NCI-H128 (cell line): ENCODE results near the gene SLC5A11.
"Not testable (repeated sequence)": the region's sequence is repeated elsewhere in the genome, so short reads cannot be mapped to it uniquely, and the experiment has no call there.

Source experiments
- DNase-seq: peaks from one replicate; lab custom pipeline; 2025; ENCODE audit not compliant: unreplicated experiment; lab: John Stamatoyannopoulos, UW

SLC5A11 gene

DNA sequence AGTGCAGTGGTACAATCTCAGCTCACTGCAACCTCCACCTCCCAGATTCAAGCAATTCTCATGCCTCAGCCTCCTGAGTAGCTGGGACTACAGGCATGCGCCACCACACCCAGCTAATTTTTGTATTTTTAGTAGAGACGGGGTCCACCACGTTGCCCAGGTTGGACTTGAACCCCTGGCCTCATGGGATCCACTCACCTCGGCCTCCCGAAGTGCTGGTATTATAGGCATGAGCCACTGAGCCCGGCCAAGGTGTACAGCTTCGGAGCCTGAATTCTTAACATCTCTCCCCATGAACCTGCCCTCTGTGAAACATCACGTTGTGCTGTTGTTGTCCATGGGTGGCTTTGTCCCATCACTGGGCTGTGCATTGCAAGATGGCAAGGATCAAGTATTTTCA is 11.1 kb downstream of the SLC5A11 start:
- not testable (repeated sequence) for DNase-seq

DNA sequence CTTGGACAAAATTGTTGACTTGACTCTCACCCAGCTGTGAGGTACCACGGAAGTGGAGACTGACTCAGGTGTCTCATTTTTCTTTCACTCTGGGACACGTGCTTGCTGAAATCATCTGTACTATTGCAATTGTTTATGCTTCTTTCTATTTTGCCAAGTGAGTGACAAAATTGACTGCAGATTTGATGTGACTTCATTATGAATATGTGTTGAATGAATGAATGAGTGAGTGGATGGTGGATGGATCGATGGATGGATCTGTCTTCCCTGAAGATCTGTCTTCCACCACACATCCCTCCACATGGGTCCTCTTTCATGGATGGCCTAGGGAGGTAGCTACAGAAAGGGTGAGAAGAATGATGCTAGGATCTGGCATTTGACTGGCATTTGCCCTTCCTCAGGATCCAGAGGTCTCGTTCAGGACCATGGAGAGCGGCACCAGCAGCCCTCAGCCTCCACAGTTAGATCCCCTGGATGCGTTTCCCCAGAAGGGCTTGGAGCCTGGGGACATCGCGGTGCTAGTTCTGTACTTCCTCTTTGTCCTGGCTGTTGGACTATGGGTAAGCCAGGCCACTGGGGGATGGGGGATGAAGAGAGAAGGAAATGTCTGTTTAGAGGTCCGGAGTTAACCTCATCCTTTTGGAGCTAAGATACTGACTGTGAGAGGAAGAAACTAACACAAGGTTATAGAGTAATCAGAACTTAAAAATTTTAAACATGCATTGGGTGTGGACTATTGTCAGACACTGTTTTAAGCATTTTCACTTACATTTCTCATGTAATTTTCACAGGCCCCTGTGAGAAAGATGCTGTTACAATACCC is 12.7 kb downstream of the SLC5A11 start:
- no peak for DNase-seq

DNA sequence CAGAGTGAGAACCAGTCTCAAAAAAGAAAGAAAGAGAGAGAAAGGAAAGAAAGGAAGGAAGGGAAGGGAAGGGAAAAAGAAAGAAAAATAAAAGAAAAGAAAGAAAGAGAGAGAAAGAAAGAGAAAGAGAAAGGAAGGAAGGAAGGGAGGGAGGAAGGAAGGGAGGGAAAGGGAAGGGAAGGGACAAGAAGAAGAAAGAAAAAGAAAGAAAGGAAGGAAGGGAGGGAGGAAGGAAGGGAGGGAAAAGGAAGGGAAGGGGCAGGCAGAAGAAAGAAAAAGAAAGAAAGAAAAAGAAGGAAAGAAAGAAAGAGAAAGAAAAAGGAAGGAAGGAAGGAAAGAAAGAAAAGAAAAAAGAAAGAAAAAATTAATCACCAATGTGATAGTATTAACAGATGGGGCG is 15.7 kb downstream of the SLC5A11 start:
- no peak for DNase-seq

DNA sequence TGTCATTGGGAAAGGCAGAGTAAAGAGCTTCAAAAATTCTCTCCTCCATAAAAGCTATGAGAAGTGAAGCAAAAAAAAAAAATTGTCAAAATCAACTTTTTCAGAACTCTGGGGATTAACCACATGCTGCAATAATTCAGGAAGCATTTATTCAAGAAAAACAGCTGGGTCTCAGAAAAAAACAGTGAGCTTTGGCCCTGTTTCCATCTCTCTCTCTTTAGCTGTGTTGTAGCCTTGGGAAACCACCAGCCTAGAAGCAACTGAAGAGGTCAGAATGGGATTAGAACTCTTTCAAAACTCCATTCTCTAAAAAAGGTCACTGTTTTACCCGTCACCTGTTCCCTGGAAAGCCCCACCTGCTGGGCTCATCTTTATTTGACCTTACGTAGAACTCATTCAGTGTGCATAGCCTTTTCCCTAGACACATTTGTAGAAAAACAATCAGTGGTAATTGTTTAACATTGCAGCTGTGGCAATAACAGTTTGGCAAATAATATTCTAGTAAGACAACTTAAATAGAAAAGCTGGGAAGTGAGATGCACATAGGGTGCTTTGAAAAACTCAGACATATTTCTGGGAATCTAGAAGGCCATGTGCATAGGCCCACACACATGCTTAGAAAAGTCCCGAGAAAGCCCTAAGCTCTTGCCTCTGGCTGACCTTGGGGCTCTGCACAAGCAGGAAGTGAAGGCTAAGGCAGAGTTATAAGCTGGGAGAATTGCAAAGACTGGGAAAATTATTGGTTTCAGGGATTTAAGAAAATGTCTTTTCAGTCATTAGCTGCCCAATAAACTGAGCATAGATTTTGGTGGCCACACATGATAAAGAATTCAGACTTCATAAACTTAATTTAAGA is 18.0 kb downstream of the SLC5A11 start:
- no peak for DNase-seq

DNA sequence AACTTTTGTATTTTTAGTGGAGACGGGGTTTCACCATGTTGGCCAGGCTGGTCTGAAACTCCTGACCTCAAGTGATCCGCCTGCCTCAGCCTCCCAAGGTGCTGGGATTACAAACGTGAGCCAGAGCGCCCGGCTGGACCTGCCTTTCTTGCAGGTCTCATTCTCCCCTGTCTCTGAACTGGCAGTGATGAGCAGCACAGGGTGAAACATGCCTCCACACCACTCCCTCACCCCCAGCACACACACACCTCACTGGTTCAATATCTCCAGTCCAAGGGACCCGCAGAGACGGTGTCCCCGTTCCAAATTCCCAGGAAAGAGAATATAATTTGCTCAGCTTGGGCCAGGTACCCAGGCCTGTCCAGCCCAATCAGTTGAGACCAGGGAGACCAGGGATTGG is 23.3 kb downstream of the SLC5A11 start:
- no peak for DNase-seq

DNA sequence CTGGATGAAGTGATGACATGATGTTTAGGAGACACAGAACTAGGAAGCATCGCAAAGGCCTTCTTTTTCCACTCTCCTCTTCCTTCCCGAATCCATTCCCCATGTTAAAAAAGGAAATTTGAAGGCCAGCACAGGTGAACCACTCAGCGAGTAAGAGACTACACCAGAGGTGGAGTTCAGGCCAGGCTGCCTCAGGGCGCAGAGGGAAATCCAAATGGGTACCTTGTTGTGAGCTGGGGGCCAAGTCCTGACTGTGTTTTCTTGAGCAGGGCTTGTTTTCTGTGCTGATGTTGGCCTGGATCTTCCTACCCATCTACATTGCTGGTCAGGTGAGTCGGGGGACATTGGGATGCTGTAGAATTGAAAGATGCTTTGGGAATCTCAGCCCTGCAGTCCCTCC is 26.1 kb downstream of the SLC5A11 start:
- no peak for DNase-seq

DNA sequence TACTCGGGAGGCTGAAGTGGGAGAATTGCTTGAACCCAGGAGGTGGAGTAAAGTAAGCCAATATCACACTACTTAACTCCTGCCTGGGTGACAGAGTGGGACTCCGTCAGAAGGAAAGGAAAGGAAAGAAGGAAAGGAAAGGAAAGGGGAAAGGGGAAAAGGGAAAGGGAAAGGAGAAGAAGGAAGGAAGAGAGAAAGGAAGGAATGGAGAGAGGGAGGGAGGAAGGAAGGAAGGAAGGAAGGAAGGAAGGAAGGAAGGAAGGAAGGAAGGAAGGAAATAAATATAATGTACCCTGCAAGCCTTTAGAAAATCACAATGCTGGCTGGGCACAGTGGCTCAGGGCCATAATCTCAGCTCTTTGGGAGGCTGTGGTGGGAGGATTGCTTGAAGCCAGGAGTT is 27.3 kb downstream of the SLC5A11 start:
- DNase-seq: no peak

DNA sequence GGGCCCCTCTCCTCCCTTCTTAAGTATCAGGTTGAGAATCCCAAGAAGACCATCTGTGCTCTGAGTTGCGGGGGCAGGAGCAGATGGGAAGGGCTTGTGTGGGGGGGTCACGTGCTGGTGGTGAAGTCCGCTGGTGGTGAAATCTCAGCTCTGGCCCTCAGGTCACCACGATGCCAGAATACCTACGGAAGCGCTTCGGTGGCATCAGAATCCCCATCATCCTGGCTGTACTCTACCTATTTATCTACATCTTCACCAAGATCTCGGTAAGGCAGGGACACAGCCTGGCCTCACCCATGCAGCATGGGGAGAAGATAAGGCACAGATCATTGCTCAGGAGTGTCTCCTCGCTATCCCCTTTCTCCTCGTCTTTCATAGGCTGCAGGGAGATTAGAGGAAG is 29.7 kb downstream of the SLC5A11 start:
- DNase-seq: no peak

DNA sequence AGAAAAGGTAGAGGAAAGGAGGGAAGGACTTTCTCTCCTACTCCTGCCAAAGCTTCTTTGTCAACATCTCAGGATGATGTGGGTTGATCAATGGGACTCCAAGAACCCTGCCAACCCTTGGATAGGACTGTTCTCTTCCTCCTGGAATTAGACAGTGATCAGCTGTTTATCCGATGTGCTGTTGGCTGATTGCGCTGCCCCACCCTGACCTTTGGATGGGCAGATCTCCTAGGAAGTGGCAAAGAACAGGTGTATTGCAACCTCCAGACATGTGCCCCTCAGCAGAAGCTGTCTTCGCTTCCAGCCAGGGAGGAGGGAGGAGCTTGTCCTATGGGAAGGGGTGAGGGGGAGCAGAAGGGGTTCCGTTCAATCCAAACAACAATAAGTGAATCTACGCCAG is 30.5 kb downstream of the SLC5A11 start:
- no peak for DNase-seq

DNA sequence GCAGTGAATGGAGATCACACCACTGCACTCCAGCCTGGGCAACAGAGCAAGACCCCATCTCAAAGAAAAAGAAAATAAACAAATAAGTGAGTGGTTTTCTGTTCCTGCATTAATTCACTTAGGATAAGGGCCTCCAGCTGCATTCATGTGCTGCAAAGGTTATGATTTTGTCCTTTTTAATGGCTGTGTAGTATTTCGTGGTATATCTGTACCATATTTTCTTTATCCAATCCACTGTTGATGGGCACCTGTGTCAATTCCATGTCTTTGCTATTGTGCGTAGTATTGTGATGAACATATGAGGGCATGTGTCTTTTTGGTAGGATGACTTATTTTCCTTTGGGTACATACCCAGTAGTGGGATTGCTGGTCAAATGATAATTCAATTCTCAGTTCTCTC is 33.9 kb downstream of the SLC5A11 start:
- no peak for DNase-seq

DNA sequence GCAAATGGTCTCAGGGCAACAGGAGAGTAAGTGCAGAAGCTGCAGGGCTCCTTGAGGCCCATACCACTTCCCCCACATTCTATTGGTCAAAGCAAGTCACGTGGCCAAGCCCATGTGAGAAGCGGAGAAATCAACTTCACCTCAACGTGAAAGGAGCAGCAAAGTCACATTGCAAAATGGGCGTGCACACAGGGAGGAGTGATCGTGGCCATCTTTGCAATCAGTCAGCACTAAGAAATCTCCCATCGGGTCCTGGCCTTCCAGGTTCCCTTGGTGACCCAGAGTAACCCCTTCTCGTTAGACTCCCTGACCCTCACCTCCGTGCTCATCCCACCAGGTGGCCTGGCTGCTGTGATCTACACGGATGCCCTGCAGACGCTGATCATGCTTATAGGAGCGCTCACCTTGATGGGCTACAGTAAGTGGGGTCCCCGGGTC is 38.0 kb downstream of the SLC5A11 start:
- DNase-seq: no peak

DNA sequence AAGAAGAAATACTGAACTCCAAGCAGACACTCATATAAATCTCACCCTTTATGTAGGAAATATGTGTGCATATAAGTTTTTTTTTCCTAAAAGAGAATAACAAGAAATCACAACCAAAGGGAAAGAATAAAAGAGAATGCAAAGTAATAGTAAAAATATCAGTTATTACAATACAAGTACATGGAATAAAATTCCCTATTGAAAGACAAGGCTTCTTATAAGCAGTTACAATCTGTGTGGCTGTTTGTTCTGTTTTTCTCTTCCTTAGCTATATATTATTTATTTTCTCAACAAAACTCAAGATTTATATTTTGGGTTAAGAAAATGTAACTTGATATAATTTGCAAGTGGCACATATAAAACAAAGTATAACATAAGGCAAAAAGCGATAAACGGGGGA is 41.7 kb downstream of the SLC5A11 start:
- DNase-seq: no peak

DNA sequence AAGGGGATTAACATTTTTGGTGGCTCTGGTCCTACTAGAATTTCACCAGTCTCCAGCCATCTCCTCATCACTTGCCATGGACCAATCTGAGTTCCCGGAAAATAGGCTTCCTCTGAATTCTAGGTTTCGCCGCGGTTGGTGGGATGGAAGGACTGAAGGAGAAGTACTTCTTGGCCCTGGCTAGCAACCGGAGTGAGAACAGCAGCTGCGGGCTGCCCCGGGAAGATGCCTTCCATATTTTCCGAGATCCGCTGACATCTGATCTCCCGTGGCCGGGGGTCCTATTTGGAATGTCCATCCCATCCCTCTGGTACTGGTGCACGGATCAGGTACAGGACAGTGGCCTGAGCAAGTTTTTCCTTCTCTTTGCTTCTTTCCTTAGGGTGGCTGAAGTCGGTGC is 45.0 kb downstream of the SLC5A11 start:
- no peak for DNase-seq

DNA sequence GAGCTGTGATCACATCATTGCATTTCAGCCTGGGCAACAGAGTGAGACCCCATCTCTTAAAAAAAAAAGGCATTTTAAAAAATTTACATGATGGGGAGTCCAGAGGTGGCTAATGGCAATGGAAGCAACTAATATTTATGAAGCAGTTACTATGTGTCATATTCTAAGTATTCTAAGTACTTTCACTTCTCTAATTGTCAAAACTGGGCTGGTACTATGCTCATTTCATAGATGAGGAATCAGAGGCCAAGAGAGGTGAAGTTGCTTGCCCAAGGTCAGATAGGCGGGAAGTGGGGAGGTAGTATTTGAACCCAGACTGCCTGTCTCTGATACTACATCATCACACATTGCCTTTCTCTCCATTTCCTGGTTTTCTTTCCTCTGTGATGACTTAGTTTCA is 50.7 kb downstream of the SLC5A11 start:
- no peak for DNase-seq

DNA sequence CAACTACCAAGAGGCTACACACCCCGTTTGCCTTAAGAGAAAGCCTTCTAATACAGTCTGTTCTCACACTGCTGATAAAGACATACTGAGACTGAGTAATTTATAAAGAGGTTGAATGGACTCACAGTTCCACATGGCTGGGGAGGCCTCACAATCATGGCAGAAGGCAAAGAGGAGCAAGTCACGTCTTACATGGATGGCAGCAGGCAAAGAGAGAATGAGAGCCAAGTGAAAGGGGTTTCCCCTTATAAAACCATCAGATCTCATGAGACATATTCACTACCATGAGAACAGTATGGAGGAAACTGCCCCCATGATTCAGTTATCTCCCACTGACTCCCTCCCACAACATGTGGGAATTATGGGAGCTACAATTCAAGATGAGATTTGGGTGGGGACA is 51.8 kb downstream of the SLC5A11 start:
- not testable (repeated sequence) for DNase-seq

DNA sequence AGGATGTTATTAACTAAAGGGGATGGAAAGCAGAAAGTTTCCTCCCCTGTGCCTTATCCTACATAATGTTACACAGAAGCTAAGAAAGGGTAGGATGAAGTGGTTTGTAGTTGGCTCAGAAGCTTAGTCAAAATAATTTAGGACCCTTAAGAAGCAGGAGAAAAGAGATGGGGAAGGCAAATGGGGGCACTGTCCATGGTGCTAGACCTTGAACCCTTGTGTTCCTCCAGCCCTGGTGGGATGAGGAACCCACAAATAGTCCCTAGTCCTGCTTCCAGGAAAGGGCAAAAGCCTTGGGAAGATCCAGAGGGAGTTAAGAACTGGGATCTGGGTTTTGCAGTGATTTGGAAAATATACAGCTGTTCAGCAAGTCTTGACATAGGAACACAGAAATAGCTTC is 54.5 kb downstream of the SLC5A11 start:
- no peak for DNase-seq

DNA sequence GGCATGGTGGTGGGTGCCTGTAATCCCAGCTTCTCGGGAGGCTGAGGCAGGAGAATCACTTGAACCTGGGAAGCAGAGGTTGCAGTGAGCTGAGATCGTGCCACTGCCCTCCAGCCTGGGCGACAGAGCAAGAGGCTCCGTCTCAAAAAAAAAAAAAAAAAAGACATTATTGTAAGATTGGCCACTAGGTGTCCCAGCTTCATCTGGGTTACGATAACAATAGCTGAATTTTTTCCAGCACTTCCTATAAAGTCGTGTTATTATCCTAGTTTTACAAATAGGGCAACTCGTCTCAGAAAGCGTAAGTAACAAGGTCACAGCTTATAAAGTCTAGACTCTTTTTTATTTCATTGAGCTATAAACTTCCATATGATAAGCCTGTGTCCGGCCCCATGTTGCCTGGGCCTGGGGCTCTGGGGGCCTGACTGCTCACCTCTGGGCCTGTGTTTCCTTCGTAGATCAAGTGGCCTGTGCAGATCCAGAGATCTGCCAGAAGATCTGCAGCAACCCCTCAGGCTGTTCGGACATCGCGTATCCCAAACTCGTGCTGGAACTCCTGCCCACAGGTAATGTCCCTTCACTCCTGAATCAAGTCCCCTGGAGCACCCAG is 60.5 kb downstream of the SLC5A11 start:
- no peak for DNase-seq

DNA sequence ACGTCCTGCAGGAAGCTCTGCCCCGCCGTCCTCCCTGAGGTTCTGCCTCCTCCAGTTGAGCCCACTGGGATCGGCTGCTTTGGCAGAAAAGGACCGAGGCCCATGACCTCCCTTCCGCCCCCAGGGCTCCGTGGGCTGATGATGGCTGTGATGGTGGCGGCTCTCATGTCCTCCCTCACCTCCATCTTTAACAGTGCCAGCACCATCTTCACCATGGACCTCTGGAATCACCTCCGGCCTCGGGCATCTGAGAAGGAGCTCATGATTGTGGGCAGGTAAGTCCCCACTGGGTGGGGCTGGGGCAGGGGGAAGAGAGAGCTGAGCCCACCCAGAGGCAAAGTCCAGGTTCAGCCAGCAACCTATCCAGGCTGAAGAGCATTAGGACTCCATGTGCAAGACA is 61.1 kb downstream of the SLC5A11 start:
- no peak for DNase-seq

DNA sequence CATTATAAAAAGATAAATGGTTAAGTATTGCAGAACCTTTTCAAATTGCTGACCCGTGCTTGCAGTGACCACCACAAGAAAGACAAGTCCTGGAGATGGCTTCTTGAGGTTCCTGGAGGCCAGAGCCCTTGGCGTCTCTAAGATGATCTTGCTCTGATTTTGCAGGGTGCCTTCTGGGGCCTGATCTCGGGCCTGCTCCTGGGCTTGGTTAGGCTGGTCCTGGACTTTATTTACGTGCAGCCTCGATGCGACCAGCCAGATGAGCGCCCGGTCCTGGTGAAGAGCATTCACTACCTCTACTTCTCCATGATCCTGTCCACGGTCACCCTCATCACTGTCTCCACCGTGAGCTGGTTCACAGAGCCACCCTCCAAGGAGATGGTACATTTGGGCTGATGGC is 63.0 kb downstream of the SLC5A11 start:
- no peak for DNase-seq

DNA sequence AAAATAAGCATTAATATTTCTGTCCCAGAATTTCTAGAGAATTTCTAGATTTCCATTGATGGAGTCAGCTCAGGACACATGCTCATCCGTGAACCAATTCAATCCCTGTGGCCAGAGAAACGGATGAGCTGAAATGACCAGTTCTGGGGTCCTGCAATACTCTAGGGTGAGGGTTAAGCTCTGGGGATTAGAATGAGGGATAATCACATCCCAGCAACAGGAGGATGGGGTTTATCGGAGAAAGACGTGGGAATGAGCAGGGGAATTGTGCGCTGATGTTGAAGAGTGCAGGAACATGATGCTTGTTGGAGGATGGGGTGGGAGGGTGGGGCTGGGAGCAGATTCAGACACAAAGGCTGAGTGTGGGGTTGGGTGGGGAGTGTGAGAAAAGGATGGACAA is 64.1 kb downstream of the SLC5A11 start:
- DNase-seq: no peak

DNA sequence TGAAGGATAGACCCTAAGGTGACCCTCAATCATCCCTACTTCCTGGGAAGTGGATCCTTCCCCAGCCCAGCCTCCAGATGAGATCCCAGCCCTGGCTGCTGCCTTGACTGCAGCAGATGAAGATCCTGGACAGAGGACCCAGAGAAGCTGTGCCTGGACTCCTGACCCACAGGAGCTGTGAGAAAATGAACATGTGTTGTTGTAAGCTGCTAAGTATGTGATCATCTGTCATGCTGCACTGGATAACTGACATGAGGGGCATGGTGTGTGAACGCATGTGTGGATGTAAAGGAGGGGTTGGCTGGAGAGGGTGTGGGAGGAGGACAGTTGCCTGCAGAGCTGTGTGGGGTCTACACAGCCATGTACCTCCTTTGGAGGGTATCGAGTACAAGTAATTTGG is 69.3 kb downstream of the SLC5A11 start:
- DNase-seq: no peak

DNA sequence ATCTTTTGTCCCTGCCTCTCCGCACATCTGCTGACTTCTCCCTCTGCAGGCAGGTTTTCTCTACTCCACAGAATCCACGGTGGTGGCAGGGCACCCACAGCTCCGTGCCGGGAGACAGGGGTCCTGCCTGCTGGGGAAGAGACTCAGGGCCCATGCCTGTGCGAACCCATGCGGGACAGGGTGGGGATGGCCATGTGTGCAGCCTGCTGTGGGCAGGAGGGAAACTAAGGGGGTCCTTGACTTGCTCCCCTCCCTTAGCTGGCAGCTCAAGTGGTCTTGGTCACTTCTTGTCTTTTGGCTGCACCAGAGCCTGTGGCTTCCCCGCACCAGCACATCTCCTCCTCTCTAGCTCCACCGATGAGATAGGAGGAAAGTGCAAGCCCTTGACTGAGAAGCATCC is 69.8 kb downstream of the SLC5A11 start:
- no peak for DNase-seq
